B cell (primary cell): ENCODE results near the gene ZAR1L. TPM values are rescaled to one million over a fixed set of nuclear protein-coding genes. Genes with fewer than 3 reads are reported as not detected.

Experiments used
- ATAC-seq: fragments of 200-7000 bp; cut with Tn5 transposase; one replicate; pipeline ENCODE4 v1.10.0; 2021; ENCODE audit warnings: low read depth, mild to moderate bottlenecking, moderate number of reproducible peaks, moderate library complexity
- CTCF ChIA-PET: fragments of 350-600 bp; sonication (Branson Sonifier 250); formaldehyde crosslinking; loops from one replicate; lab custom pipeline; 2021; ENCODE audit warnings: antibody characterized with exemption, inconsistent platforms; lab: Charles Lee
- POLR2A ChIA-PET: fragments of 350-600 bp; sonication (Branson Sonifier 250); formaldehyde crosslinking; loops from one replicate; lab custom pipeline; 2021; ENCODE audit warnings: antibody characterized with exemption; lab: Charles Lee
- DNase-seq: peaks from one replicate; pipeline ENCODE4 v3.0.0; 2013
- H2AFZ ChIP-seq: 2 replicates; pipeline ENCODE4 v1.6.1; 2012; ENCODE audit warnings: mild to moderate bottlenecking, low read depth, low read length; ENCODE audit not compliant: insufficient read depth, poor library complexity, severe bottlenecking
- H3K27ac ChIP-seq, 2 donors: 1 replicate in 1 of 2; 2 replicates in 1 of 2; pipeline ENCODE4 v1.5.1; 2012 to 2013; ENCODE audit warnings: low read length in 2 of 2, mild to moderate bottlenecking in 2 of 2, moderate library complexity in 1 of 2
- H3K27me3 ChIP-seq, 4 experiments: fragments of 200-600 bp in 1 of 4; sonication (generic) in 1 of 4; replicated peaks in 1 of 4; 1 replicate in 2 of 4; 2 replicates in 2 of 4; pipeline versions ENCODE4 v1.6.1 to v1.7.0; 2013 to 2016; ENCODE audit warnings: low read length in 3 of 4, mild to moderate bottlenecking in 2 of 4, mixed read lengths in 1 of 4, moderate library complexity in 1 of 4; ENCODE audit not compliant: insufficient read depth in 4 of 4, control insufficient read depth in 3 of 4; ENCODE audit errors: control extremely low read depth in 1 of 4
- H3K36me3 ChIP-seq, 2 experiments: replicated peaks in 1 of 2; 1 replicate in 1 of 2; 2 replicates in 1 of 2; pipeline versions ENCODE4 v1.6.1 to v1.7.1; 2013; ENCODE audit warnings: low read length in 1 of 2; ENCODE audit not compliant: insufficient read depth in 2 of 2, control insufficient read depth in 1 of 2; ENCODE audit errors: control extremely low read depth in 1 of 2, extremely low read depth in 1 of 2
- H3K4me1 ChIP-seq, 2 donors: fragments of 200-600 bp in 1 of 2; sonication (generic) in 1 of 2; 1 replicate in 1 of 2; 2 replicates in 1 of 2; pipeline versions ENCODE4 v1.5.1 to v1.6.1; 2013 to 2017; ENCODE audit warnings: low read length in 2 of 2; ENCODE audit not compliant: control insufficient read depth in 2 of 2, insufficient read depth in 2 of 2
- H3K4me2 ChIP-seq: replicated peaks from 2 replicates; pipeline ENCODE3; 2012; ENCODE audit warnings: mild to moderate bottlenecking, low read depth, low read length; ENCODE audit not compliant: poor library complexity, severe bottlenecking
- H3K4me3 ChIP-seq, 5 experiments: fragments of 200-600 bp in 1 of 5; sonication (generic) in 1 of 5; 1 replicate in 3 of 5; 2 replicates in 2 of 5; pipeline versions ENCODE4 v1.5.1 to v1.7.0; 2011 to 2016; ENCODE audit warnings: low read length in 4 of 5, mild to moderate bottlenecking in 4 of 5, low read depth in 2 of 5, control low read depth in 1 of 5, moderate library complexity in 1 of 5; ENCODE audit not compliant: insufficient read depth in 1 of 5; ENCODE audit errors: control extremely low read depth in 1 of 5, extremely low read depth in 1 of 5
- H3K79me2 ChIP-seq: fragments of 200-600 bp; sonication (generic); one replicate; pipeline ENCODE4 v1.6.0; 2016; ENCODE audit warnings: low read length; ENCODE audit not compliant: control insufficient read depth, insufficient read depth
- H3K9ac ChIP-seq: fragments of 200-600 bp; sonication (generic); 2 replicates; pipeline ENCODE4 v1.6.1; 2017; ENCODE audit warnings: mild to moderate bottlenecking, low read length, moderate library complexity
- H3K9me3 ChIP-seq, 3 donors: one replicate each; pipeline versions ENCODE4 v1.6.1 to v1.7.1; 2013; ENCODE audit warnings: low read length in 2 of 3; ENCODE audit not compliant: control insufficient read depth in 2 of 3, insufficient read depth in 1 of 3; ENCODE audit errors: control extremely low read depth in 1 of 3
- H4K20me1 ChIP-seq: 2 replicates; pipeline ENCODE4 v1.6.0; 2012; ENCODE audit warnings: mild to moderate bottlenecking, low read length; ENCODE audit not compliant: insufficient read depth, control insufficient read depth, poor library complexity, severe bottlenecking
- H3K27ac Mint-ChIP-seq: one replicate; pipeline ENCODE4 v1.8.0; 2021; ENCODE audit warnings: mixed read lengths
- H3K27me3 Mint-ChIP-seq: one replicate; pipeline ENCODE4 v1.8.0; 2021; ENCODE audit warnings: mixed read lengths
- H3K4me1 Mint-ChIP-seq: one replicate; pipeline ENCODE4 v1.8.0; 2021; ENCODE audit warnings: mixed read lengths
- H3K4me3 Mint-ChIP-seq: one replicate; pipeline ENCODE4 v1.8.0; 2021; ENCODE audit warnings: mixed read lengths
- H3K9me3 Mint-ChIP-seq: one replicate; pipeline ENCODE4 v1.8.0; 2022; ENCODE audit warnings: mixed read lengths; ENCODE audit not compliant: insufficient read depth
- CTCF ChIP-seq: fragments of 200-600 bp; IDR thresholded peaks from one replicate; pipeline ENCODE4 v1.8.0; 2022; ENCODE audit warnings: antibody characterized with exemption, mild to moderate bottlenecking
- EZH2 ChIP-seq: IDR thresholded peaks from 2 replicates; pipeline ENCODE4 v1.6.1; 2012; ENCODE audit warnings: borderline replicate concordance, low read depth, mild to moderate bottlenecking, moderate library complexity, low read length; ENCODE audit not compliant: insufficient read depth, poor library complexity, severe bottlenecking
- WGBS: methylation state at CpG from one replicate; pipeline ENCODE4 v1.1.5; 2013; ENCODE audit warnings: missing lambda C conversion rate; ENCODE audit not compliant: insufficient coverage; 5-methylcytosine and 5-hydroxymethylcytosine counted together
- intact Hi-C: fragments of 100-400 bp; cut with micrococcal nuclease; formaldehyde crosslinking; loops from one replicate; pipeline ENCODE4 v1.10.0; 2022
- polyA plus RNA-seq: library from polyadenylated mRNA; depleted of rRNA; stranded (reverse); fragments of >200 nt; gene quantifications from 2 replicates; pipeline ENCODE4 v1.2.3, GENCODE V29; 2012
- total RNA-seq, 2 donors: library from RNA; stranded (reverse); fragments of 120-200 nt in 1 of 2; gene quantifications; 1 replicate in 1 of 2; 2 replicates in 1 of 2; pipeline versions ENCODE4 v1.2.3 to v1.2.4, GENCODE V29; 2013 to 2022

The ZAR1L gene
- total and polyA plus RNA-seq, 2 donors (not counting 1 experiment from before 2014, with no cell fraction given): not detected

- TF ChIP-seq CTCF: no peak
- no peak for TF ChIP-seq EZH2
- no peak overlapping the region for H3K27ac Mint-ChIP-seq
- Histone ChIP-seq H3K27me3 (no peaks in the 10 kb centered on the region), H3K4me3 (peak overlapping the region in 3 of 5 experiments; percentile 21 to 31 (median 23)), H4K20me1 (no peaks in the 10 kb centered on the region), H3K79me2 (no peaks in the 10 kb centered on the region), H3K27ac (no peak overlapping the region), H3K36me3 (no peaks in the 10 kb centered on the region), H3K4me2 (peak overlapping the region; percentile 58), H3K4me1 (peaks cover 3 to 9% of the 10 kb centered on the region in 2 donors), H3K9me3 (peaks cover 0 to 2% (median 0%) of the 10 kb centered on the region in 3 donors), H3K9ac (peak overlapping the region; percentile 39), H2AFZ (peak overlapping the region; percentile 38)
- CTCF ChIA-PET: interaction anchor here (1.0 to 2.5 kb wide), 4 partner anchors 15 to 400 kb away, joined by 3 to 18 read pairs (median 4); no protein-coding TSS in a partner anchor
- DNase-seq: no peak
- POLR2A ChIA-PET: no interaction called here
- WGBS: 21% methylated on average over 6 of the region's 10 CpGs
- peaks cover 9% of the 10 kb centered on the region for H3K4me1 Mint-ChIP-seq
- H3K4me3 Mint-ChIP-seq: peak overlapping the region; percentile 52
- intact Hi-C loops: loop anchor here (1.0 to 10.0 kb wide), 5 partner anchors 42 to 465 kb away; no protein-coding TSS in a partner anchor
- ATAC-seq: peak; percentile 12
- no peaks in the 10 kb centered on the region for H3K9me3 Mint-ChIP-seq
- H3K27me3 Mint-ChIP-seq: no peaks in the 10 kb centered on the region
Observed at GRCh38 chr13:32309312-32310133, 5.6 kb downstream of the ZAR1L start.

DNA sequence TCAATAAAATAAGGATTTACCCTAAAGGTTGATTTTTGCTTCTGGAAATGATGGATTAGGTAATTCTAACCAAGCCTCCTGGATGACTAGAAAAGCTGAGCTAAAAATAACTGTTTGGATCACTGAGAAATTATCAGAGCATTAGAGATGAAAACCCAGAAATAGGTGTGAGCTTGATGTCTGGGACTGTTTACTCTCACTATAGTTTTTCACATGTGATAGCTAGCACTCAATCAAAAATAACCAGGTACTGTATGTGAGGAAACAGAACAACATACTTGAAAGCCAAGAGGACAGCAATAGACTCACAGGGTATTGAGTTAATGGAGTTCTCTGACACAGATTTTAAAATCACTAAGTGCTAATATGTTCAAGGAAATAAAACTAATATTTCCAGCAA, 9.5 kb downstream of the ZAR1L start:
- ChIA-PET POLR2A (no interaction called here), CTCF (interaction anchor here (0.6 to 1.7 kb wide), 4 partner anchors 21 to 396 kb away, joined by 3 to 7 read pairs (median 4); no protein-coding TSS in a partner anchor)
- Histone ChIP-seq H3K27ac (no peak overlapping the region), H4K20me1 (no peaks in the 10 kb centered on the region), H3K9me3 (no peaks in the 10 kb centered on the region), H3K36me3 (no peaks in the 10 kb centered on the region), H3K27me3 (peaks cover 0 to 7% (median 5%) of the 10 kb centered on the region in 4 experiments), H3K4me1 (peaks cover 3 to 7% of the 10 kb centered on the region in 2 donors), H3K79me2 (no peaks in the 10 kb centered on the region), H3K9ac (no peak overlapping the region), H3K4me3 (no peak overlapping the region), H2AFZ (no peak overlapping the region), H3K4me2 (no peak overlapping the region)
- ATAC-seq (no peak), DNase-seq (no peak)
- no peak overlapping the region for H3K27ac Mint-ChIP-seq
- H3K27me3 Mint-ChIP-seq: no peaks in the 10 kb centered on the region
- TF ChIP-seq EZH2: no peak
- TF ChIP-seq CTCF: no peak
- intact Hi-C loops: no loop called here
- no peaks in the 10 kb centered on the region for H3K9me3 Mint-ChIP-seq
- H3K4me1 Mint-ChIP-seq: peaks cover 8% of the 10 kb centered on the region
- no peak overlapping the region for H3K4me3 Mint-ChIP-seq
